ENCODE data around the gene ENO3.

ENO3 gene

GRCh38 chr17:4942760-4943508 is 8.0 kb upstream of the ENO3 start:
- no peak for FAIRE-seq
- TF ChIP-seq PAX5 (IDR thresholded peaks at IDR 0.05; ENCODE audit: insufficient read depth, low read length, severe bottlenecking), result no peak
- no peak for TF ChIP-seq TAF1 (IDR thresholded peaks at IDR 0.05; ENCODE audit: low read depth, low read length)
- peak; percentile 50 for TF ChIP-seq POLR2AphosphoS5 (IDR thresholded peaks at IDR 0.05; ENCODE audit: low read depth, low read length)
- no peak for TF ChIP-seq SPI1 (IDR thresholded peaks at IDR 0.05; ENCODE audit: low read depth, low read length)
- TF ChIP-seq POLR2A (IDR thresholded peaks at IDR 0.05; ENCODE audit: low read depth, low read length), result peak; percentile 59
- TF ChIP-seq POU2F2 (IDR thresholded peaks at IDR 0.05; ENCODE audit: low read depth, low read length), result 0 out of 2 replicates have a peak, but pooled peaks have one; percentile 9
- DNase-seq (ENCODE audit: insufficient read length, low spot score), result no peak

- TF ChIP-seq POU2F2 (IDR thresholded peaks at IDR 0.05; ENCODE audit: low read depth, low read length), result peak; percentile 72; the same call in 1 of the 2 replicates
- TF ChIP-seq SPI1 (IDR thresholded peaks at IDR 0.05; ENCODE audit: low read depth, low read length), result peak; percentile 86
- no peak for TF ChIP-seq PAX5 (IDR thresholded peaks at IDR 0.05; ENCODE audit: insufficient read depth, low read length, severe bottlenecking)
- TF ChIP-seq POLR2A (IDR thresholded peaks at IDR 0.05; ENCODE audit: low read depth, low read length), result peak; percentile 53; the same call in 1 of the 2 replicates
- no peak for TF ChIP-seq POLR2AphosphoS5 (IDR thresholded peaks at IDR 0.05; ENCODE audit: low read depth, low read length)
- TF ChIP-seq TAF1 (IDR thresholded peaks at IDR 0.05; ENCODE audit: low read depth, low read length), result peak; percentile 25; the same call in 1 of the 2 replicates
- DNase-seq (ENCODE audit: insufficient read length, low spot score), result no peak
- peak; percentile 84 for FAIRE-seq
Observed at GRCh38 chr17:4944163-4944553, 6.8 kb upstream of the ENO3 start.

GRCh38 chr17:4944554-4945175 is 6.3 kb upstream of the ENO3 start:
- FAIRE-seq (no peak), DNase-seq (ENCODE audit: insufficient read length, low spot score) (no peak)
- TF ChIP-seq POU2F2 (IDR thresholded peaks at IDR 0.05; ENCODE audit: low read depth, low read length), result peak; percentile 96
- TF ChIP-seq POLR2AphosphoS5 (IDR thresholded peaks at IDR 0.05; ENCODE audit: low read depth, low read length), result peak; percentile 92
- peak; percentile 84 for TF ChIP-seq POLR2A (IDR thresholded peaks at IDR 0.05; ENCODE audit: low read depth, low read length)
- TF ChIP-seq TAF1 (IDR thresholded peaks at IDR 0.05; ENCODE audit: low read depth, low read length), result peak; percentile 17
- TF ChIP-seq SPI1 (IDR thresholded peaks at IDR 0.05; ENCODE audit: low read depth, low read length), result peak; percentile 7; the same call in 1 of the 2 replicates
- TF ChIP-seq PAX5 (IDR thresholded peaks at IDR 0.05; ENCODE audit: insufficient read depth, low read length, severe bottlenecking), result no peak

GRCh38 chr17:4945176-4945943 is 5.6 kb upstream of the ENO3 start:
- DNase-seq (ENCODE audit: insufficient read length, low spot score) (no peak), FAIRE-seq (peak; percentile 94)
- TF ChIP-seq POLR2AphosphoS5 (IDR thresholded peaks at IDR 0.05; ENCODE audit: low read depth, low read length), result peak; percentile 34
- TF ChIP-seq SPI1 (IDR thresholded peaks at IDR 0.05; ENCODE audit: low read depth, low read length), result no peak
- TF ChIP-seq POU2F2 (IDR thresholded peaks at IDR 0.05; ENCODE audit: low read depth, low read length), result peak; percentile 87; the same call in 1 of the 2 replicates
- TF ChIP-seq PAX5 (IDR thresholded peaks at IDR 0.05; ENCODE audit: insufficient read depth, low read length, severe bottlenecking), result no peak
- peak; percentile 80 for TF ChIP-seq POLR2A (IDR thresholded peaks at IDR 0.05; ENCODE audit: low read depth, low read length)
- peak; percentile 10 for TF ChIP-seq TAF1 (IDR thresholded peaks at IDR 0.05; ENCODE audit: low read depth, low read length)

- TF ChIP-seq SPI1 (IDR thresholded peaks at IDR 0.05; ENCODE audit: low read depth, low read length) (no peak), PAX5 (IDR thresholded peaks at IDR 0.05; ENCODE audit: insufficient read depth, low read length, severe bottlenecking) (no peak), POLR2A (IDR thresholded peaks at IDR 0.05; ENCODE audit: low read depth, low read length) (peak; percentile 6; the same call in 1 of the 2 replicates), POU2F2 (IDR thresholded peaks at IDR 0.05; ENCODE audit: low read depth, low read length) (peak; percentile 26; the same call in 1 of the 2 replicates), TAF1 (IDR thresholded peaks at IDR 0.05; ENCODE audit: low read depth, low read length) (no peak), POLR2AphosphoS5 (IDR thresholded peaks at IDR 0.05; ENCODE audit: low read depth, low read length) (peak; percentile 43; the same call in 1 of the 2 replicates)
- no peak for FAIRE-seq
- DNase-seq (ENCODE audit: insufficient read length, low spot score), result no peak
Observed at GRCh38 chr17:4945944-4946280, 5.0 kb upstream of the ENO3 start.

DNA sequence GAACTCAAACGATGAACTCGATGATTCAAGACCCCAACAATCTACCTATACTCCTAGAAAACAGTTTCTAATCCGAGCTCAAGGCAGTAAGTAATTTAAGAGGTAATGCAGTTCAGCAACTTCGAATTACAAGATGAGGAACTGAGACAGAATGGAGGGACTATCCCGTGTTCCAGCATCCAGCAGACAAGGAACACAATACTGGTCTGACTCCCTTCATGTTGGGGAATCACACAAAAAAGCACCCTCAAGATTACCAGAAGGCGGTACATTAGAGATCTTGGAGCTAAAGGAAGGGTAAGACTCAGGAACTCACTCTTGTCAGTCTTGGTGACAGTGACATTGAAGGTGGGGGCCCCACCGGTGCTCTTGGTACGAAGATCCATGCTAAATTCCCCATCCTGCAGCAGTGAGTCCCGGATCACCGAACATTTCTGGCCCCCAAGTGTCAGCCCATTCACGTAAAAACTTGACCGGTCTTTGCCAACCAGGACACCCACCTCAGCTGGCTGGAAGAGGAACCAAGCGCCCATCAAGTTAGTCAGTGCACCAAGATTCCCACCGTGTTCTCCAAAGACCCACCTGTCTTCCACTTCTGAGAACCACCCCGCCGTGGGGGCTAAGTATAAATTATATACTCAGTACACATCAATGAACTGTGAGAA is 4.5 kb upstream of the ENO3 start:
- FAIRE-seq, result peak; percentile 74
- no peak for DNase-seq (ENCODE audit: insufficient read length, low spot score)

DNA sequence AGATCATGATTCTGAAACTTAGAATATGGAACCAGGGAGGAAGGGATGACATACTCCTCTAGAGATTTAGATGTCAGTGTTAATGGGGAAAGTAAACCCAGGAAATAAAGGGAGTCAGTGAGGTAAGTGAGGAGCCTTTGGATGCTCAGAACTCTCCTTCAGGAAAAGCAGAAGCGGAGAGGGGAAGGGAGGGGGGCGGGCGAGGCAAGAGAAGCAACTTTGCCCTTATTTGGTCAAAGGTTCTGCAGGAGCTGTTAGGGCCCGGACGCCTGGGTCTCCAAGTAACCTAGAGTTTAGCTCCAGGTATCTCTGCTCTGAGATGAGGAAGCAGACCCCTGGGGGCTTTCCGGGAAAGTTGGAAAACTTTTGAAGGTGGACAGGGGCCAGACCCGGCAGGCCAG is 3.9 kb upstream of the ENO3 start:
- FAIRE-seq (no peak), DNase-seq (ENCODE audit: insufficient read length, low spot score) (no peak)
- TF ChIP-seq SPI1 (IDR thresholded peaks at IDR 0.05; ENCODE audit: low read depth, low read length), result peak; percentile 56
- 0 out of 2 replicates have a peak, but pooled peaks have one; percentile 36 for TF ChIP-seq POLR2A (IDR thresholded peaks at IDR 0.05; ENCODE audit: low read depth, low read length)
- peak; percentile 26; the same call in 1 of the 2 replicates for TF ChIP-seq POLR2AphosphoS5 (IDR thresholded peaks at IDR 0.05; ENCODE audit: low read depth, low read length)
- TF ChIP-seq PAX5 (IDR thresholded peaks at IDR 0.05; ENCODE audit: insufficient read depth, low read length, severe bottlenecking), result no peak
- TF ChIP-seq TAF1 (IDR thresholded peaks at IDR 0.05; ENCODE audit: low read depth, low read length), result 0 out of 2 replicates have a peak, but pooled peaks have one; percentile 14
- 0 out of 2 replicates have a peak, but pooled peaks have one; percentile 12 for TF ChIP-seq POU2F2 (IDR thresholded peaks at IDR 0.05; ENCODE audit: low read depth, low read length)

More for the DNA sequence above, 4.5 kb upstream of the ENO3 start:
- TF ChIP-seq POLR2AphosphoS5 (IDR thresholded peaks at IDR 0.05; ENCODE audit: low read depth, low read length), result peak; percentile 16; the same call in 1 of the 2 replicates
- peak; percentile 21 for TF ChIP-seq POLR2A (IDR thresholded peaks at IDR 0.05; ENCODE audit: low read depth, low read length)
- no peak for TF ChIP-seq POU2F2 (IDR thresholded peaks at IDR 0.05; ENCODE audit: low read depth, low read length)
- peak; percentile 93 for TF ChIP-seq SPI1 (IDR thresholded peaks at IDR 0.05; ENCODE audit: low read depth, low read length)
